ENCODE measurements around the gene MTMR1.

The MTMR1 gene

DNA sequence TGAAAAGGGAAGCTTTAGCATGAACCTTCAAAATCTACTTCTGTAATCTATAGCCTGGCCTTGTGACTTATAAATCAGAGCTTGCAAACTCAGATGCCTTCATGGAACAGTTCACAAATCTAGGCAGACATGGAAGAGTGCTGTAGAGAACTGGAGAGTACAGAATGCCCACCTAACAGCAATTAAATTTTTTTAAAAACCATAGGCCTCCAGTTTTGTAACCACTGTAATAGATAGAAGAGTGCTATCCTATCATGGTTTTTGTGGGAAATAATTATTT lies 10.4 kb downstream of the MTMR1 start:
- Histone ChIP-seq H3K27ac (no peak overlapping the region), H2AFZ (no peak overlapping the region), H3K9me3 (ENCODE audit: control insufficient read depth, low read length) (no peaks in the 10 kb centered on the region), H3K27me3 (ENCODE audit: control insufficient read depth, insufficient read depth, low read length) (no peaks in the 10 kb centered on the region), H3K4me2 (ENCODE audit: low read length) (no peak overlapping the region), H3K9ac (no peak overlapping the region), H3K4me3 (ENCODE audit: low read depth, low read length) (no peak overlapping the region), H3K4me1 (no peaks in the 10 kb centered on the region), H3K36me3 (ENCODE audit: control insufficient read depth, insufficient read depth, low read length) (no peaks in the 10 kb centered on the region), H3K79me2 (no peaks in the 10 kb centered on the region)
- TF ChIP-seq, protein P1, sequence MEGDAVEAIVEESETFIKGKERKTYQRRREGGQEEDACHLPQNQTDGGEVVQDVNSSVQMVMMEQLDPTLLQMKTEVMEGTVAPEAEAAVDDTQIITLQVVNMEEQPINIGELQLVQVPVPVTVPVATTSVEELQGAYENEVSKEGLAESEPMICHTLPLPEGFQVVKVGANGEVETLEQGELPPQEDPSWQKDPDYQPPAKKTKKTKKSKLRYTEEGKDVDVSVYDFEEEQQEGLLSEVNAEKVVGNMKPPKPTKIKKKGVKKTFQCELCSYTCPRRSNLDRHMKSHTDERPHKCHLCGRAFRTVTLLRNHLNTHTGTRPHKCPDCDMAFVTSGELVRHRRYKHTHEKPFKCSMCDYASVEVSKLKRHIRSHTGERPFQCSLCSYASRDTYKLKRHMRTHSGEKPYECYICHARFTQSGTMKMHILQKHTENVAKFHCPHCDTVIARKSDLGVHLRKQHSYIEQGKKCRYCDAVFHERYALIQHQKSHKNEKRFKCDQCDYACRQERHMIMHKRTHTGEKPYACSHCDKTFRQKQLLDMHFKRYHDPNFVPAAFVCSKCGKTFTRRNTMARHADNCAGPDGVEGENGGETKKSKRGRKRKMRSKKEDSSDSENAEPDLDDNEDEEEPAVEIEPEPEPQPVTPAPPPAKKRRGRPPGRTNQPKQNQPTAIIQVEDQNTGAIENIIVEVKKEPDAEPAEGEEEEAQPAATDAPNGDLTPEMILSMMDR (IDR thresholded peaks at IDR 0.05) = no peak

DNA sequence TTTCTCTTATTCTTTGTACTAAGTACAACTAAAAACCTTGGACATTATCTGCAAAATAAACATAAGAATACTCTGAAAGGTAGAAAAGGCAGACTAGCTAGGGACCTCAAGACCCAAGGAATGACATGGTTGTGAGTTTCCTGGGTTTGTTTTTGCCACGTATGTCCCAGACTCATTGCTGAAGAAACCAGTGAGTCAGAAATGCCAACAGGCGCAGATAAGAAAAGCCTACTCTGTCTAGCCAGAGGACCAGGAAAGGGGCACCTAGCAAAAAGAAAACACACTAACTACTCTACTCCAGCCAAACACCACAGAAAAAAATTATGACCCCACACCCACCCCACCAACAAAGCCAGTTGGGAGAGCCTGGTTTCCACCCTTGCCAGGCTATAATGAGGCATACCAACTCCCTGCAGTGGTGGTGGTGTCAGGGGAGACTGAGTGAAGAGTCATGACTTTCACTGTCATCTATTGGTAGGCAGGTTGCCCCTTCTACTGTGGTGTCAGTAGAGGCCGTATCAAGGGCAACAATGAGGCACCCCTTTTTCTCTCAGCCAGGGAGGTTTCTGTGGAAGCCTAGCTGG lies 10.9 kb downstream of the MTMR1 start:
- Histone ChIP-seq H3K4me2 (ENCODE audit: low read length) (no peak overlapping the region), H3K36me3 (ENCODE audit: control insufficient read depth, insufficient read depth, low read length) (no peaks in the 10 kb centered on the region), H3K4me1 (no peaks in the 10 kb centered on the region), H3K27ac (no peak overlapping the region), H2AFZ (no peak overlapping the region), H3K79me2 (no peaks in the 10 kb centered on the region), H3K9me3 (ENCODE audit: control insufficient read depth, low read length) (no peaks in the 10 kb centered on the region), H3K27me3 (ENCODE audit: control insufficient read depth, insufficient read depth, low read length) (no peaks in the 10 kb centered on the region), H3K9ac (no peak overlapping the region), H3K4me3 (ENCODE audit: low read depth, low read length) (no peak overlapping the region)
- TF ChIP-seq, protein P1 (IDR thresholded peaks at IDR 0.05) = no peak

DNA sequence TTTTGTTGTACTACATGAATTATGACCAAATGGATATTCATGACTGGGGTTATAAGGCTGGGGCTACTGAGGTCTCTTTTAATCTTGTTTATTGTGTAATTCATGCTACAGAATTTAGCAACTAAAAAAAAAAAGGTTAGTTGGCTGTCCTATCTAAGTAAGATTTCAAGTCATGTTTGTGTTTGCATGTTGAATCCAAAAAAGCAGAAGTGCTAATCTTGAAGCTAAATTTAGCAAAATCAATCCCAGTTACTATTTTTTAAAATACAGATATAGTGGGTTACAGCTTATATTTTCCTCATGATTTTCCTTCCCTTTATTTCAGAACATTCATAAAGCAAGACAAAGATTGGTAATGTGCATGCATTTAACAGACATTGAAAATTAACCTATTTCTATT lies 19.4 kb downstream of the MTMR1 start:
- Histone ChIP-seq H3K27ac (no peak overlapping the region), H3K4me2 (ENCODE audit: low read length) (no peak overlapping the region), H3K4me1 (no peaks in the 10 kb centered on the region), H2AFZ (no peak overlapping the region), H3K79me2 (no peaks in the 10 kb centered on the region), H3K36me3 (ENCODE audit: control insufficient read depth, insufficient read depth, low read length) (no peaks in the 10 kb centered on the region), H3K9ac (no peak overlapping the region), H3K27me3 (ENCODE audit: control insufficient read depth, insufficient read depth, low read length) (no peaks in the 10 kb centered on the region), H3K4me3 (ENCODE audit: low read depth, low read length) (no peak overlapping the region), H3K9me3 (ENCODE audit: control insufficient read depth, low read length) (no peaks in the 10 kb centered on the region)
- TF ChIP-seq, protein P1 (IDR thresholded peaks at IDR 0.05) = no peak

DNA sequence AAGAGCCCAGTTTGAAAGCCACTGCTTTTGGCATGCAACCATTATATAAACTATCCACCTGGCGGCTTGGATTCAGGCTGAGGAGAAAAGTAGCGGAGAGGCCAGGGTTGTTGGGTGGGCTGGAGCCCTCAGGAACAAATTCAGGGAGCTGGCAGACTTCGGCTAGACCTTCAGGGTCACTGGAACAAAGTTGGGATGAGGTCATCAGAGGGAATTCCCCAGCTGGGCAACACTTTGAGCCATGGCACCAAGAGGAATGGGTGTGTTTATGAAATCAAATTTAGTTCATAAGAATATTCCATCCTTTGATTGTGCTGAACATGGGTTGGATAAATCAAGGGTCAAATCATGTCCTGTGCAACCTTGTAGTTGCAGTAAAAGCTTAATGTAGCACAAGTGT lies 22.0 kb downstream of the MTMR1 start:
- H3K9ac ChIP-seq = no peak overlapping the region
- H3K4me1 ChIP-seq = no peaks in the 10 kb centered on the region
- H2AFZ ChIP-seq = no peak overlapping the region
- no peak overlapping the region for H3K27ac ChIP-seq
- no peaks in the 10 kb centered on the region for H3K79me2 ChIP-seq
- no peaks in the 10 kb centered on the region for H3K27me3 ChIP-seq (ENCODE audit: control insufficient read depth, insufficient read depth, low read length)
- H3K4me3 ChIP-seq (ENCODE audit: low read depth, low read length) = no peak overlapping the region
- TF ChIP-seq, protein P1 (IDR thresholded peaks at IDR 0.05) = no peak
- H3K36me3 ChIP-seq (ENCODE audit: control insufficient read depth, insufficient read depth, low read length) = no peaks in the 10 kb centered on the region
- H3K4me2 ChIP-seq (ENCODE audit: low read length) = no peak overlapping the region
- H3K9me3 ChIP-seq (ENCODE audit: control insufficient read depth, low read length) = no peaks in the 10 kb centered on the region

DNA sequence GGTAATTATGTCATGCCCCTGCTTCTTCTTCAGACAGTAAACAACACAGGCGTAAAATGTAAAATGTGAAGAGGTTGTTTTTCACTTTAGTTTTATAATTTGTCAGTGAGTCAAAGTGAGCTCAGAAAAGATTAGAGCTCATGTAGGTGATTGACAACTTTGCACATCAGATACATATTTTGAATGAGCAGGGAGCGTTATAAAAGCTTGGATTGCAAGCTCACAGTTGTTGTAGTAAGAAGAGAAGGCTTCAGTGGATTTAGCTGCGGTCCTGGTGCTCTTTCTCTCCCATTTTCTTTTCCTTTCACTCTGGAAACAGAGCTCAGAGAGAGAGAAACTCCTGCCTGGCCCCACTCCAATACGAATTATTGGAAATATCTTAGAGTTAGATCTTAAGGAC lies 26.4 kb downstream of the MTMR1 start:
- Histone ChIP-seq H3K4me3 (ENCODE audit: low read depth, low read length) (no peak overlapping the region), H3K79me2 (peaks cover 7% of the 10 kb centered on the region), H3K27me3 (ENCODE audit: control insufficient read depth, insufficient read depth, low read length) (no peaks in the 10 kb centered on the region), H3K36me3 (ENCODE audit: control insufficient read depth, insufficient read depth, low read length) (no peaks in the 10 kb centered on the region), H2AFZ (no peak overlapping the region), H3K4me2 (ENCODE audit: low read length) (no peak overlapping the region), H3K9ac (no peak overlapping the region), H3K9me3 (ENCODE audit: control insufficient read depth, low read length) (no peaks in the 10 kb centered on the region), H3K4me1 (no peaks in the 10 kb centered on the region), H3K27ac (no peak overlapping the region)
- TF ChIP-seq, protein P1 (IDR thresholded peaks at IDR 0.05) = no peak
